Endothelial cell of umbilical vein (primary cell): Measurements from ENCODE around the gene RAMP1.

Experiments
- EZH2 ChIP-seq: IDR thresholded peaks from 2 replicates; pipeline ENCODE4 v1.6.1; 2012; ENCODE audit warnings: borderline replicate concordance, low read depth, mild to moderate bottlenecking, moderate library complexity, low read length, inconsistent platforms; ENCODE audit not compliant: severe bottlenecking
- JUN ChIP-seq: IDR thresholded peaks from 2 replicates; pipeline ENCODE4 v1.6.1; 2011; ENCODE audit warnings: borderline replicate concordance, low read depth; ENCODE audit not compliant: insufficient read length, insufficient read depth
- POLR2A ChIP-seq: IDR thresholded peaks from 2 replicates; pipeline ENCODE4 v1.6.1; 2012; ENCODE audit warnings: low read depth, mild to moderate bottlenecking, control low read depth, low read length
- POLR2AphosphoS5 ChIP-seq: IDR thresholded peaks from 2 replicates; pipeline ENCODE4 v1.6.1; 2012; ENCODE audit warnings: low read depth, mild to moderate bottlenecking, control low read depth, low read length, moderate library complexity; ENCODE audit not compliant: insufficient read depth
- TF ChIP-seq, protein P1 (sequence below), 2 donors: IDR thresholded peaks; 1 replicate in 1 of 2; 2 replicates in 1 of 2; pipeline ENCODE4 v1.5.1; 2011; ENCODE audit warnings: low read length in 2 of 2, mild to moderate bottlenecking in 2 of 2, moderate library complexity in 2 of 2, control low read depth in 1 of 2, inconsistent platforms in 1 of 2, low read depth in 1 of 2; ENCODE audit not compliant: insufficient read depth in 1 of 2; ENCODE audit errors: extremely low read depth in 1 of 2

DNA sequence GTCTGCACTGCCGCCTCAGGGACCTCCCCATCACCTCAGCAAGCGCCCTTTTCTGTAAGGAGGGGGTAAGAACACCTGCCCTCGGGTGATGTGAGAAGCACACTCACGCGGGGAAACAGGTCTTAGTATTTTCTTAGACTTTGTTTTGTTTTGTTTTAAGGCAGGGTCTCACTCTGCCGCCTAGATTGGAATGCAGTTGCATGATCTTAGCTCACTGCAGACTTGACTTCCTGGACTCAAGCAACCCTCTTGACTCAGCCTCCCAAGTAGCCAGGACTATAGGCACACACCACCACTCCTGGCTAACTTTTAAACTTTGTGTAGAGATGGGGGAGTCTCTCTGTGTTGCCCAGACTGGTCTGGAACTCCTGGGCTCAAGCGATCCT lies 37.1 kb downstream of the RAMP1 start:
- TF ChIP-seq, protein P1, sequence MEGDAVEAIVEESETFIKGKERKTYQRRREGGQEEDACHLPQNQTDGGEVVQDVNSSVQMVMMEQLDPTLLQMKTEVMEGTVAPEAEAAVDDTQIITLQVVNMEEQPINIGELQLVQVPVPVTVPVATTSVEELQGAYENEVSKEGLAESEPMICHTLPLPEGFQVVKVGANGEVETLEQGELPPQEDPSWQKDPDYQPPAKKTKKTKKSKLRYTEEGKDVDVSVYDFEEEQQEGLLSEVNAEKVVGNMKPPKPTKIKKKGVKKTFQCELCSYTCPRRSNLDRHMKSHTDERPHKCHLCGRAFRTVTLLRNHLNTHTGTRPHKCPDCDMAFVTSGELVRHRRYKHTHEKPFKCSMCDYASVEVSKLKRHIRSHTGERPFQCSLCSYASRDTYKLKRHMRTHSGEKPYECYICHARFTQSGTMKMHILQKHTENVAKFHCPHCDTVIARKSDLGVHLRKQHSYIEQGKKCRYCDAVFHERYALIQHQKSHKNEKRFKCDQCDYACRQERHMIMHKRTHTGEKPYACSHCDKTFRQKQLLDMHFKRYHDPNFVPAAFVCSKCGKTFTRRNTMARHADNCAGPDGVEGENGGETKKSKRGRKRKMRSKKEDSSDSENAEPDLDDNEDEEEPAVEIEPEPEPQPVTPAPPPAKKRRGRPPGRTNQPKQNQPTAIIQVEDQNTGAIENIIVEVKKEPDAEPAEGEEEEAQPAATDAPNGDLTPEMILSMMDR (IDR thresholded peaks at IDR 0.05; ENCODE audit: extremely low read depth in 1 of 2, insufficient read depth in 1 of 2, low read depth in 1 of 2, low read length in 2 of 2), result no peak
- no peak for TF ChIP-seq EZH2
- no peak for TF ChIP-seq JUN
- TF ChIP-seq POLR2AphosphoS5, result no peak
- TF ChIP-seq POLR2A, result no peak
